ENCODE results near the gene NEK3.

Gene NEK3

DNA sequence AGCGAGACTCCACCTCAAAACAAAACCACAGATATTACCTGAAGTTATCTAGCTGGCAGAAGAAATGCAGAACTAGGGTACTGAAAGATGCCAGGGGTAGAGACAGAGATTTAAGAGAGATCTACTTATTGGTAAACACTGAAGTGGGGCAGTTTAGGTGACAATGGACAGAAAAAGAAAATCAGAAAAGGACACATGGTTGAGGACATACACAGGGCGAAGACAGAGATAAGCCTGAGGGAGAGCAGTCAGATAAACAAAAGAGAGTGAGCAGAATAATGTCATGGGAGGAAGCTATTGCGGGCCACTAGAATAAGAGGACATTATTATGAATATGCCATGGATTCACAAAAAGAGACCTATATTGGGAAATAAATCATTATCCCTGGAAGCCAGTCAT is 33.9 kb downstream of the NEK3 start:
- ATAC-seq (ENCODE audit: low read depth) (no peak), DNase-seq (ENCODE audit: low spot score) (no peak)
- H3K36me3 ChIP-seq (ENCODE audit: low read depth): no peaks in the 10 kb centered on the region
- H3K27me3 ChIP-seq (ENCODE audit: insufficient read depth, poor library complexity, severe bottlenecking): no peaks in the 10 kb centered on the region
- no peak overlapping the region for H3K4me3 ChIP-seq (ENCODE audit: severe bottlenecking)
- no peaks in the 10 kb centered on the region for H3K4me1 ChIP-seq (ENCODE audit: insufficient read depth, poor library complexity, severe bottlenecking)
- no peak overlapping the region for H3K27ac ChIP-seq (ENCODE audit: poor library complexity, severe bottlenecking)
- TF ChIP-seq, protein P1, sequence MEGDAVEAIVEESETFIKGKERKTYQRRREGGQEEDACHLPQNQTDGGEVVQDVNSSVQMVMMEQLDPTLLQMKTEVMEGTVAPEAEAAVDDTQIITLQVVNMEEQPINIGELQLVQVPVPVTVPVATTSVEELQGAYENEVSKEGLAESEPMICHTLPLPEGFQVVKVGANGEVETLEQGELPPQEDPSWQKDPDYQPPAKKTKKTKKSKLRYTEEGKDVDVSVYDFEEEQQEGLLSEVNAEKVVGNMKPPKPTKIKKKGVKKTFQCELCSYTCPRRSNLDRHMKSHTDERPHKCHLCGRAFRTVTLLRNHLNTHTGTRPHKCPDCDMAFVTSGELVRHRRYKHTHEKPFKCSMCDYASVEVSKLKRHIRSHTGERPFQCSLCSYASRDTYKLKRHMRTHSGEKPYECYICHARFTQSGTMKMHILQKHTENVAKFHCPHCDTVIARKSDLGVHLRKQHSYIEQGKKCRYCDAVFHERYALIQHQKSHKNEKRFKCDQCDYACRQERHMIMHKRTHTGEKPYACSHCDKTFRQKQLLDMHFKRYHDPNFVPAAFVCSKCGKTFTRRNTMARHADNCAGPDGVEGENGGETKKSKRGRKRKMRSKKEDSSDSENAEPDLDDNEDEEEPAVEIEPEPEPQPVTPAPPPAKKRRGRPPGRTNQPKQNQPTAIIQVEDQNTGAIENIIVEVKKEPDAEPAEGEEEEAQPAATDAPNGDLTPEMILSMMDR (IDR thresholded peaks at IDR 0.05; ENCODE audit: poor library complexity, severe bottlenecking): no peak
- no peaks in the 10 kb centered on the region for H3K9me3 ChIP-seq (ENCODE audit: severe bottlenecking)

DNA sequence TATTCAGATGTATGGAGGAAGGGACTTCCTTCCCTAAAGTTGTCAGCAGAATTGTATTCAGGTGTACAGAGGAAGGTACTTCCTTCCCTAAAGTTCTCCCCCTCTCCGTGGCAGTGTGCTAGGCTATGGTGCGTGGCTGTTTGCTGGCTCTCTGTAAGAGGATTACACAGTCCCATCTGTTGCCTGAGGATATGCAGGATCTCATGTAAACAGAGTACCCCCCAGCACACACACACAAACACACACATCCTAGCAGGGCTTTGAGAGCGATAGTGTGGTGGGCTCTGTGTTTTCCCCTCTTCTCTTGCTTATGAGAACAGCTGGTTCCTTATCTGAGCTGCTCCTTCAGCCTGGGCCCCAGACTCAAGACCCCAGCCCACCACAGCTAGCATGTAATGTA is 40.8 kb downstream of the NEK3 start:
- Histone ChIP-seq H3K36me3 (ENCODE audit: low read depth) (no peaks in the 10 kb centered on the region), H3K9me3 (ENCODE audit: severe bottlenecking) (no peaks in the 10 kb centered on the region), H3K4me1 (ENCODE audit: insufficient read depth, poor library complexity, severe bottlenecking) (no peaks in the 10 kb centered on the region), H3K27ac (ENCODE audit: poor library complexity, severe bottlenecking) (no peak overlapping the region), H3K27me3 (ENCODE audit: insufficient read depth, poor library complexity, severe bottlenecking) (no peaks in the 10 kb centered on the region), H3K4me3 (ENCODE audit: severe bottlenecking) (no peak overlapping the region)
- ATAC-seq (ENCODE audit: low read depth) (no peak), DNase-seq (ENCODE audit: low spot score) (no peak)
- TF ChIP-seq, protein P1 (IDR thresholded peaks at IDR 0.05; ENCODE audit: poor library complexity, severe bottlenecking): no peak

DNA sequence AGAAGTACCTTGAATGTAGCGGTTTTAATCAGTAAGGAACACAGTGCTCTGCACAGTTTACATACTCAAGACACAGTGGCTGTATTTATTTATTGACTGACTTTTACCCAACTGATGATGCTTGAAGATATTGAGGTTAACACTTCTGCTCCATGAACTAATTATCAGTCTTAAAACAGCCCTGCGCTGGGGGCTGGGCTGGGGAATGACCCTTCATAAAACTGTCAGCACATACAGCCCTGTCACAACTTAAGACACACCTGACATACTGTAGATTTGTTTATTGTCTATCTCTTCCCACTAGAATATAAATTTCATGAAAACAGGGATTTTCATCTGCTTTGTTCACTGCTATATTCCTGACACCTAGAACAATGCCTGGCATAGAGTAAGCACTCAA is 41.3 kb downstream of the NEK3 start:
- H3K9me3 ChIP-seq (ENCODE audit: severe bottlenecking): no peaks in the 10 kb centered on the region
- no peaks in the 10 kb centered on the region for H3K36me3 ChIP-seq (ENCODE audit: low read depth)
- no peaks in the 10 kb centered on the region for H3K27me3 ChIP-seq (ENCODE audit: insufficient read depth, poor library complexity, severe bottlenecking)
- no peak for ATAC-seq (ENCODE audit: low read depth)
- H3K27ac ChIP-seq (ENCODE audit: poor library complexity, severe bottlenecking): no peak overlapping the region
- H3K4me3 ChIP-seq (ENCODE audit: severe bottlenecking): no peak overlapping the region
- TF ChIP-seq, protein P1 (IDR thresholded peaks at IDR 0.05; ENCODE audit: poor library complexity, severe bottlenecking): no peak
- H3K4me1 ChIP-seq (ENCODE audit: insufficient read depth, poor library complexity, severe bottlenecking): no peaks in the 10 kb centered on the region
- DNase-seq (ENCODE audit: low spot score): no peak

DNA sequence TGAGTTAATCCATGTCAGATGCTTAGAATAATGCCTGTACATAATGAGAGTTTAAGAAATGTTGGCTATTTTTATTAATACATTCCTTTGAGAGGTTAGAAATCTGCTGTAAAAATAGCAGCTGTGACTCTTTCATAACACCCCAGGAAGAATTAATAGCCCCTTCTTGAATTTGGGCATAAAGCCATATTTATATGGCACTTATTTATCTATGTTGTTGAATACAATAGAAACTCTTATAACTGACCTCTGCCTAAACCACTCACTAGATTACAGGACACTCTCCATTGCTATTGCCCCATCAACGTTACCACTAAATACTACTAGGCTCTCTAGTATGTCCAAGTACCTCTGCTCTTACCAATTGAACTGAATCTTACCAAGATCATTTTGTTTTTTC is 46.8 kb downstream of the NEK3 start:
- ATAC-seq (ENCODE audit: low read depth): no peak
- no peak overlapping the region for H3K27ac ChIP-seq (ENCODE audit: poor library complexity, severe bottlenecking)
- H3K9me3 ChIP-seq (ENCODE audit: severe bottlenecking): no peaks in the 10 kb centered on the region
- TF ChIP-seq, protein P1 (IDR thresholded peaks at IDR 0.05; ENCODE audit: poor library complexity, severe bottlenecking): no peak
- H3K4me1 ChIP-seq (ENCODE audit: insufficient read depth, poor library complexity, severe bottlenecking): no peaks in the 10 kb centered on the region
- no peaks in the 10 kb centered on the region for H3K36me3 ChIP-seq (ENCODE audit: low read depth)
- DNase-seq (ENCODE audit: low spot score): no peak
- no peak overlapping the region for H3K4me3 ChIP-seq (ENCODE audit: severe bottlenecking)
- no peaks in the 10 kb centered on the region for H3K27me3 ChIP-seq (ENCODE audit: insufficient read depth, poor library complexity, severe bottlenecking)

DNA sequence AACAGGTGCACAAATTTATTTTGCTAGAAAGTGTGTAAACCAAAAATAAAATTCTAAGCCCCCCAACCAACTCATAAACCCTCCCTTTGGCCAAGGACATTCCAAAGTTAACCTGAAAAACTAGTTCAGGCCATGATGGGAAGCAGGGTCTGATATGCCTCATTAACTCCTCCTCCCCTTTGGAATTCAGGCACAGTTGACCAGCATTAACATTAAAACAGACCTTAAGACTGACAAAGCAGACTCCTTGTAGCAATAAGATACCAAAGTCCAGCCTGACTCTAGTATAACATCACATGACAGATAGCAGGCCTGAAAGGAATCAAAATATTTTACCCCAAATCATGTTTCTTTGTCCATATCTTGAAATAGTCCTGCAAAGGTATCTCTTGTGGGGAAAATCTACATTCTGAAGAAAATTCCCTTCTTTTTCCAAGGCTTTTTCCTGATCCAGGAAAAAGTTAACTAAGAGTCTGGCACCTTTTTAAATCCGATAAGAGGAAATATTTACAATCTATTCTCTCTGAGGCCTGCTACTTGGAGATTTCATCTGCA is 50.2 kb downstream of the NEK3 start:
- Histone ChIP-seq H3K4me1 (ENCODE audit: insufficient read depth, poor library complexity, severe bottlenecking) (peaks cover 7% of the 10 kb centered on the region), H3K27ac (ENCODE audit: poor library complexity, severe bottlenecking) (no peak overlapping the region), H3K9me3 (ENCODE audit: severe bottlenecking) (no peaks in the 10 kb centered on the region), H3K4me3 (ENCODE audit: severe bottlenecking) (no peak overlapping the region), H3K27me3 (ENCODE audit: insufficient read depth, poor library complexity, severe bottlenecking) (no peaks in the 10 kb centered on the region), H3K36me3 (ENCODE audit: low read depth) (no peaks in the 10 kb centered on the region)
- ATAC-seq (ENCODE audit: low read depth) (no peak), DNase-seq (ENCODE audit: low spot score) (no peak)
- TF ChIP-seq, protein P1 (IDR thresholded peaks at IDR 0.05; ENCODE audit: poor library complexity, severe bottlenecking): no peak

Data from RWPE2 (cell line).